ENCODE data around the gene SYP.
"Not testable (repeated sequence)": the region's sequence is repeated elsewhere in the genome, so short reads cannot be mapped to it uniquely, and the experiment has no call there.

Gene SYP

DNA sequence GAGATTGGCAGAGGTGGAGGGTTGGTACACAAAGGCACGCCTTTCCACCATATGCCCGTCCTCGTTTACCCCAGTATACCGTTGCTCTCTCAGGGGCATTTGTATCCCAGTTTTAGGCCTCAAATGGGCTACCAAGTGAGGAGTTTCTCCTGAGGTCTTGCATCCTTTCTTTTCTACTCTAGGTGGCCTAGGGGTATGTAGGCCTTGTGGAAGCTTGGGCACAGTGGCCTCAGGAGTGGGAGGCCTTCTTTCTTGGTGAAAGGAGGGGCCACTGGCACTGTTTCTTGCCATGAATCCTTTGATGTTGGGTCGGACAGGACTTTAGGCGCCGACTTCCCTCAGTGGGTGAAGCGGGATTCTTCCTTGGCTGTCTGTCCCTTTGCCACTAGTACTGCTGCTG, 52.7 kb downstream of the SYP start:
- no peak overlapping the region for H3K4me3 ChIP-seq (IDR thresholded peaks at IDR 0.05; ENCODE audit: insufficient read depth, low read depth, low read length)
- H3K27ac ChIP-seq = no peak overlapping the region
- no peak overlapping the region for H3K9ac ChIP-seq
- H3K4me1 ChIP-seq (ENCODE audit: low read depth, poor library complexity, severe bottlenecking) = no peaks in the 10 kb centered on the region
- no peak overlapping the region for H3K4me2 ChIP-seq
- H2AFZ ChIP-seq (ENCODE audit: low read depth) = no peak overlapping the region
- TF ChIP-seq, protein P1, sequence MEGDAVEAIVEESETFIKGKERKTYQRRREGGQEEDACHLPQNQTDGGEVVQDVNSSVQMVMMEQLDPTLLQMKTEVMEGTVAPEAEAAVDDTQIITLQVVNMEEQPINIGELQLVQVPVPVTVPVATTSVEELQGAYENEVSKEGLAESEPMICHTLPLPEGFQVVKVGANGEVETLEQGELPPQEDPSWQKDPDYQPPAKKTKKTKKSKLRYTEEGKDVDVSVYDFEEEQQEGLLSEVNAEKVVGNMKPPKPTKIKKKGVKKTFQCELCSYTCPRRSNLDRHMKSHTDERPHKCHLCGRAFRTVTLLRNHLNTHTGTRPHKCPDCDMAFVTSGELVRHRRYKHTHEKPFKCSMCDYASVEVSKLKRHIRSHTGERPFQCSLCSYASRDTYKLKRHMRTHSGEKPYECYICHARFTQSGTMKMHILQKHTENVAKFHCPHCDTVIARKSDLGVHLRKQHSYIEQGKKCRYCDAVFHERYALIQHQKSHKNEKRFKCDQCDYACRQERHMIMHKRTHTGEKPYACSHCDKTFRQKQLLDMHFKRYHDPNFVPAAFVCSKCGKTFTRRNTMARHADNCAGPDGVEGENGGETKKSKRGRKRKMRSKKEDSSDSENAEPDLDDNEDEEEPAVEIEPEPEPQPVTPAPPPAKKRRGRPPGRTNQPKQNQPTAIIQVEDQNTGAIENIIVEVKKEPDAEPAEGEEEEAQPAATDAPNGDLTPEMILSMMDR (conservative IDR thresholded peaks at IDR 0.05; ENCODE audit: low read depth, low read length) = no peak
- H3K79me2 ChIP-seq (ENCODE audit: insufficient read depth, low read depth) = no peaks in the 10 kb centered on the region
- H3K36me3 ChIP-seq (ENCODE audit: insufficient read depth) = no peaks in the 10 kb centered on the region
- no peaks in the 10 kb centered on the region for H3K27me3 ChIP-seq (ENCODE audit: insufficient read depth, low read depth)
- H4K20me1 ChIP-seq (ENCODE audit: insufficient read depth) = no peaks in the 10 kb centered on the region

DNA sequence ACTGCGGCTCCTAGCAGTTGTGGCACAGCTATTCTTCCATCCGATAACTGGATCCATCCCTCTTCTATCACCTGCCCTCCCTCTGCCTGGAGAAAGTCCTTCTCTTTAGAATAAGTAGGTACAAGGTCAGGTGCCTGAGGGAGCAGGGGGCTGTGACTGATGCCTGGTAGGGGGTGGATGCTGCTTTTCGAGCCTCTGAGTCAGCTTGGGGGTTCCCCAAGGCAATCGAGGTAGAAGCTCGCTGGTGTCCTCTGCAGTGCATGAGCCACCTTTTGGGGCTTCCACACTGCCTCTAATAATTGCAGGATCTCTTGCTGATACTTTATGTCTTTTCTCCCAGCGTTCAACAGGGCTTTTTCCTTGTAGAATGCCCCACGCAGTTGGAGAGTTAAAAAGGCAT, 56.8 kb downstream of the SYP start:
- not testable (repeated sequence) for H2AFZ ChIP-seq (ENCODE audit: low read depth); H3K4me3 ChIP-seq (IDR thresholded peaks at IDR 0.05; ENCODE audit: insufficient read depth, low read depth, low read length); H3K4me2 ChIP-seq; H3K9ac ChIP-seq; H3K36me3 ChIP-seq (ENCODE audit: insufficient read depth); H3K27ac ChIP-seq; H4K20me1 ChIP-seq (ENCODE audit: insufficient read depth); H3K79me2 ChIP-seq (ENCODE audit: insufficient read depth, low read depth); H3K4me1 ChIP-seq (ENCODE audit: low read depth, poor library complexity, severe bottlenecking); H3K27me3 ChIP-seq (ENCODE audit: insufficient read depth, low read depth)

DNA sequence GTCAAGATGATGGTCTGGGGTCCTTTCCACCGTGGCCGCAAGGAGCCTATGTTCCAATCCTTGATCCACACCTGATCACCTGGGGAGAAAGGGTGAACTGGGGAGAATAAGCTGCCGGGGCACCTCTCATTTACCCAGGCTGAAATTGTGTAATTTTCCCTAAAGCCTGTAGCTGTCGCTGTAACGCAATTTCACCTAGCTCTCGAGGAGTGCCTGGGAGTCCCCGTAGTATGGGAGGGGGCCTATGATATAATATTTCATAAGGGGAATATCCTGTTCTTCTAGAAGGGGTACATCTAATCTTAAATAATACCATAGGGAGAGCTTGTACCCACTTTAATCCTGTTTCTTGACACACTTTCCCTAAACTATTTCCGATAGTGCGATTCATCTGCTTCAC, 57.7 kb downstream of the SYP start:
- H3K79me2 ChIP-seq (ENCODE audit: insufficient read depth, low read depth); H3K27ac ChIP-seq; H3K4me1 ChIP-seq (ENCODE audit: low read depth, poor library complexity, severe bottlenecking); H3K9ac ChIP-seq; H3K27me3 ChIP-seq (ENCODE audit: insufficient read depth, low read depth); H3K4me3 ChIP-seq (IDR thresholded peaks at IDR 0.05; ENCODE audit: insufficient read depth, low read depth, low read length); H3K36me3 ChIP-seq (ENCODE audit: insufficient read depth); H4K20me1 ChIP-seq (ENCODE audit: insufficient read depth); H2AFZ ChIP-seq (ENCODE audit: low read depth); H3K4me2 ChIP-seq: not testable (repeated sequence)

DNA sequence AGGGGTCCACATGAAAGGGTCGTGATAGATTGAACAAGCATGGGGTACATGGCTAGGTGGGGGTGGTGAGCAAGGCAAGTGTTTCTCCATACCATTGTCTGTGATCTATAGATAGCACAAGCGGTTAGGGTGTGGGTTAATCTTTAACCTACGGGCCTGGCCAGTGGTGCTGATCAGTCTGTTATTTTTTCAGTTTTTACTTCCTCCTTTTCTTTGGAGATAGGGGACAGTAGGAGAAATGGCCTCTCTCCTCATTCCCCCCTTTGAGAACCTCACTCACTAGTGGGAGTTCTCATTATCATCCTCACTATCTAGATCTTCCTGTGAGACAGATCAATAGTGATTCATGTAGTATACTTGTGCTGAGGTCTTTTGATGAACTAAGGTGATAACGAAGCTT, 60.3 kb downstream of the SYP start:
- Histone ChIP-seq H3K4me2 (no peak overlapping the region), H3K36me3 (ENCODE audit: insufficient read depth) (no peaks in the 10 kb centered on the region), H4K20me1 (ENCODE audit: insufficient read depth) (no peaks in the 10 kb centered on the region), H3K4me1 (ENCODE audit: low read depth, poor library complexity, severe bottlenecking) (no peaks in the 10 kb centered on the region), H3K9ac (no peak overlapping the region), H3K27me3 (ENCODE audit: insufficient read depth, low read depth) (no peaks in the 10 kb centered on the region), H3K4me3 (IDR thresholded peaks at IDR 0.05; ENCODE audit: insufficient read depth, low read depth, low read length) (no peak overlapping the region), H3K79me2 (ENCODE audit: insufficient read depth, low read depth) (no peaks in the 10 kb centered on the region), H2AFZ (ENCODE audit: low read depth) (no peak overlapping the region), H3K27ac (no peak overlapping the region)
- TF ChIP-seq, protein P1 (conservative IDR thresholded peaks at IDR 0.05; ENCODE audit: low read depth, low read length) = no peak
